HEK293 (cell line): ENCODE measurements around the gene ACP1.
A peak's percentile ranks its signal among the peaks of the same experiment; 100 is the strongest.

Experiments
- CTCF ChIA-PET: fragments of 350-600 bp; formaldehyde crosslinking; extraction: SDS; loops from one replicate; lab custom pipeline; 2021; ENCODE audit warnings: antibody characterized with exemption; lab: Yijun Ruan, JAX
- POLR2A ChIA-PET: fragments of 300-600 bp; formaldehyde crosslinking; extraction: SDS; loops from one replicate; lab custom pipeline; 2020; ENCODE audit warnings: antibody characterized with exemption, inconsistent platforms; lab: Yijun Ruan, JAX
- H3K27ac ChIP-seq: fragments of 200-500 bp; sonication (Bioruptor generic); 2 replicates; pipeline ENCODE4 v1.5.1; 2014; ENCODE audit warnings: low read depth, low read length, control low read depth, inconsistent platforms; ENCODE audit errors: extremely low read depth
- H3K36me3 ChIP-seq, 2 experiments: fragments of 200-500 bp in 1 of 2; sonication (Bioruptor generic) in 1 of 2; 1 replicate in 1 of 2; 2 replicates in 1 of 2; pipeline ENCODE4 v1.5.1; 2014 to 2017; ENCODE audit warnings: inconsistent platforms in 2 of 2, low read length in 2 of 2; ENCODE audit not compliant: control insufficient read depth in 2 of 2, insufficient read depth in 1 of 2
- H3K4me1 ChIP-seq: fragments of 200-500 bp; sonication (Bioruptor generic); 2 replicates; pipeline ENCODE4 v1.5.1; 2014; ENCODE audit warnings: mild to moderate bottlenecking, low read length, inconsistent platforms; ENCODE audit not compliant: control insufficient read depth, insufficient read depth
- H3K4me3 ChIP-seq: 2 replicates; pipeline ENCODE4 v1.5.1; 2011; ENCODE audit warnings: low read depth, mild to moderate bottlenecking, control low read depth, low read length, moderate library complexity
- H3K9me3 ChIP-seq: fragments of 200-500 bp; sonication (Bioruptor generic); 2 replicates; pipeline ENCODE4 v1.5.1; 2014; ENCODE audit warnings: low read depth, low read length, inconsistent platforms; ENCODE audit not compliant: control insufficient read depth, insufficient read depth
- GLI2 ChIP-seq: fragments of 450-650 bp; formaldehyde crosslinking; IDR thresholded peaks from 2 replicates; pipeline ENCODE4; 2017; ENCODE audit warnings: missing biosample characterization, missing genetic modification characterization, low read depth, borderline replicate concordance
- KLF7 ChIP-seq: fragments of 450-650 bp; formaldehyde crosslinking; IDR thresholded peaks from 2 replicates; pipeline ENCODE4 v1.5.1; 2016; ENCODE audit warnings: missing biosample characterization, missing genetic modification characterization, borderline replicate concordance
- OVOL3 ChIP-seq: fragments of 450-650 bp; formaldehyde crosslinking; IDR thresholded peaks from 2 replicates; pipeline ENCODE4 v1.5.1; 2016; ENCODE audit warnings: missing biosample characterization, missing genetic modification characterization
- SCRT2 ChIP-seq: fragments of 450-650 bp; formaldehyde crosslinking; IDR thresholded peaks from 2 replicates; pipeline ENCODE4 v1.5.1; 2016; ENCODE audit warnings: missing biosample characterization, missing genetic modification characterization
- ZBTB21 ChIP-seq: fragments of 450-650 bp; formaldehyde crosslinking; IDR thresholded peaks from 2 replicates; pipeline ENCODE4 v1.5.1; 2017; ENCODE audit warnings: missing biosample characterization, missing genetic modification characterization
- ZBTB7A ChIP-seq: fragments of 450-650 bp; formaldehyde crosslinking; IDR thresholded peaks from 2 replicates; pipeline ENCODE4 v1.5.1; 2016; ENCODE audit warnings: low read depth, missing biosample characterization, missing genetic modification characterization
- ZIC2 ChIP-seq: fragments of 450-650 bp; formaldehyde crosslinking; IDR thresholded peaks from 2 replicates; pipeline ENCODE4 v1.5.1; 2016; ENCODE audit warnings: missing biosample characterization, missing genetic modification characterization
- ZNF146 ChIP-seq: fragments of 450-650 bp; formaldehyde crosslinking; IDR thresholded peaks from 2 replicates; pipeline ENCODE4 v1.5.1; 2016; ENCODE audit warnings: missing biosample characterization, missing genetic modification characterization
- ZNF292 ChIP-seq: fragments of 450-650 bp; formaldehyde crosslinking; IDR thresholded peaks from 2 replicates; pipeline ENCODE4 v1.5.1; 2016; ENCODE audit warnings: low read depth, missing biosample characterization, missing genetic modification characterization, borderline replicate concordance
- ZNF423 ChIP-seq: fragments of 450-650 bp; formaldehyde crosslinking; IDR thresholded peaks from 2 replicates; pipeline ENCODE4 v1.5.1; 2016; ENCODE audit warnings: missing biosample characterization, missing genetic modification characterization
- ZNF529 ChIP-seq: fragments of 450-650 bp; formaldehyde crosslinking; IDR thresholded peaks from 2 replicates; pipeline ENCODE4 v1.5.1; 2017; ENCODE audit warnings: missing genetic modification characterization, missing biosample characterization; ENCODE audit not compliant: insufficient replicate concordance
- ZNF596 ChIP-seq: fragments of 450-650 bp; IDR thresholded peaks from 2 replicates; pipeline ENCODE4 v1.5.0; 2018; ENCODE audit warnings: missing biosample characterization, mild to moderate bottlenecking, missing genetic modification characterization, moderate library complexity
- ZNF600 ChIP-seq: fragments of 450-650 bp; formaldehyde crosslinking; IDR thresholded peaks from 2 replicates; pipeline ENCODE4 v1.5.1; 2016; ENCODE audit warnings: missing biosample characterization, missing genetic modification characterization
- ZNF654 ChIP-seq: fragments of 450-650 bp; formaldehyde crosslinking; IDR thresholded peaks from 2 replicates; pipeline ENCODE4 v1.5.1; 2016; ENCODE audit warnings: low read depth, missing biosample characterization, missing genetic modification characterization
- ZNF658 ChIP-seq: fragments of 450-650 bp; formaldehyde crosslinking; IDR thresholded peaks from 2 replicates; pipeline ENCODE4; 2016; ENCODE audit warnings: missing biosample characterization, missing genetic modification characterization
- ZNF664 ChIP-seq: fragments of 450-650 bp; formaldehyde crosslinking; IDR thresholded peaks from 2 replicates; pipeline ENCODE4 v1.5.1; 2016; ENCODE audit warnings: missing biosample characterization, missing genetic modification characterization
- ZNF776 ChIP-seq: fragments of 450-650 bp; formaldehyde crosslinking; IDR thresholded peaks from 2 replicates; pipeline ENCODE4 v1.5.0; 2017; ENCODE audit warnings: missing biosample characterization, missing genetic modification characterization, borderline replicate concordance
- ZNF843 ChIP-seq: fragments of 450-650 bp; formaldehyde crosslinking; IDR thresholded peaks from 2 replicates; pipeline ENCODE4 v1.5.1; 2016; ENCODE audit warnings: missing biosample characterization, missing genetic modification characterization
- TF ChIP-seq, protein P1 (sequence below): fragments of 450-650 bp; formaldehyde crosslinking; IDR thresholded peaks from 2 replicates; pipeline ENCODE4; 2016; ENCODE audit warnings: missing biosample characterization, missing genetic modification characterization
- TF ChIP-seq, protein P2 (sequence below): fragments of 450-650 bp; formaldehyde crosslinking; IDR thresholded peaks from 2 replicates; pipeline ENCODE4 v1.5.1; 2016; ENCODE audit warnings: missing biosample characterization, missing genetic modification characterization, borderline replicate concordance

Gene ACP1

DNA sequence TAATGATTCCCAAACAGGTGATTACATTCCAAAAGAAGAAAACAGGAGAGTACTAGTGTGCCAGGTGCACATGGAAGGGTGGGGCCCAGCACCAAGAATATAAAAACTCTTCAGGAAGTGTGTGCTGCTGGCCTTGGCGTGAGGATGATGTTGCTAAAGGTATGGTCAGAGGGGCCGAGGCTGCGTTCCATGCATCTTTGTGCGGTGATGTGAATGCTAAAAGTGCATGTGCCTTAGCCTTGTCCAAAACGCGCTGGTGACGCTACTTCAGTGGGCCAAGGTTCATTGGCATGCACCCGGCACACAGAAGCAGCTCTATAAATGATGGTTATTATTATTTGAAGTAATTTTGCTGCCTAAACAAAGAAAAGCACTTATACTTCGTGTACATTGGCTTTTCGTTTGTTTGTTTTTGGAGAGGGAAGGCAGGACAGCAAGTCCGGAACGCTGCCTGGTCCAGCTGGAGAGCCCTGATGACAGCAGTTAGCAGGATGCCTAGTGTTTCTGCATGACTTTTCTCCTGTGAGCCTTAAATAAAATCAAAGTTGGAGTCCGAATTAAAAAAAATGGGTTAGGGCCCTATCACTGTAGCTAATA, 20.2 kb downstream of the ACP1 start:
- TF ChIP-seq ZNF600 (tag by site-specific recombination) = peak; percentile 90
- TF ChIP-seq KLF7 (tag by site-specific recombination) = no peak
- no peak for TF ChIP-seq ZNF843
- TF ChIP-seq ZNF776 = no peak
- no peak for TF ChIP-seq SCRT2
- TF ChIP-seq ZNF658 (tag by site-specific recombination) = no peak
- TF ChIP-seq, protein P1, sequence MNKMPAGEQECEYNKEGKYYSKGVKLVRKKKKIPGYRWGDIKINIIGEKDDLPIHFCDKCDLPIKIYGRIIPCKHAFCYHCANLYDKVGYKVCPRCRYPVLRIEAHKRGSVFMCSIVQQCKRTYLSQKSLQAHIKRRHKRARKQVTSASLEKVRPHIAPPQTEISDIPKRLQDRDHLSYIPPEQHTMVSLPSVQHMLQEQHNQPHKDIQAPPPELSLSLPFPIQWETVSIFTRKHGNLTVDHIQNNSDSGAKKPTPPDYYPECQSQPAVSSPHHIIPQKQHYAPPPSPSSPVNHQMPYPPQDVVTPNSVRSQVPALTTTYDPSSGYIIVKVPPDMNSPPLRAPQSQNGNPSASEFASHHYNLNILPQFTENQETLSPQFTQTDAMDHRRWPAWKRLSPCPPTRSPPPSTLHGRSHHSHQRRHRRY (tag by site-specific recombination) = no peak
- H3K9me3 ChIP-seq = no peaks in the 10 kb centered on the region
- ChIA-PET CTCF (no interaction called here), POLR2A (no interaction called here)
- no peaks in the 10 kb centered on the region for H3K4me1 ChIP-seq
- H3K4me3 ChIP-seq = no peak overlapping the region
- H3K36me3 ChIP-seq = peaks cover 0 to 29% of the 10 kb centered on the region in 2 experiments; a peak in 1 of 3 replicates
- H3K27ac ChIP-seq = no peak overlapping the region

DNA sequence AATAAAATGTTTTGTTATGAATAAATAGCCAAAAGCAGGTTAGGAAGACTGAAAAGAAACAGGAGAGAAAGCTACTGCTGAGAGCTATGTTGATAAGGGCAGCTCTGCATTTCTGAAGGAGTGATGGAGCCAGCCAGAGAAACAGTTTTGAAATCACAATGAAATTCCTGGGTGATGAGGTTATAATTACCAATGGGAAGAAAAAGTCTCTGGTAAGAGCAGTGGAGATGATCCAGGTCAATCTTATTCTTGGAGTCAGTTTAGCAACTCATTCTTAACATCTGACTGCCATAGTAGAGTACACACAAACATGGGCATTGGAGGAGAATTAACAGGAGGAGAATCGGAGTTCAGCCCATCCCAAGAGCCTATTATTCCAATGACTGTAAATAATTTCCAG, 20.8 kb downstream of the ACP1 start:
- H3K4me3 ChIP-seq = no peak overlapping the region
- ChIA-PET CTCF (interaction anchor here (1.3 kb wide), 1 partner anchor 352 kb away, joined by 4 read pairs; no protein-coding TSS in a partner anchor), POLR2A (no interaction called here)
- no peaks in the 10 kb centered on the region for H3K4me1 ChIP-seq
- no peaks in the 10 kb centered on the region for H3K9me3 ChIP-seq
- H3K27ac ChIP-seq = no peak overlapping the region
- TF ChIP-seq ZNF654 (tag by site-specific recombination) (no peak), ZNF596 (tag by site-specific recombination) (no peak), ZNF776 (no peak)
- H3K36me3 ChIP-seq = peaks cover 0 to 24% of the 10 kb centered on the region in 2 experiments; a peak in 1 of 3 replicates

DNA sequence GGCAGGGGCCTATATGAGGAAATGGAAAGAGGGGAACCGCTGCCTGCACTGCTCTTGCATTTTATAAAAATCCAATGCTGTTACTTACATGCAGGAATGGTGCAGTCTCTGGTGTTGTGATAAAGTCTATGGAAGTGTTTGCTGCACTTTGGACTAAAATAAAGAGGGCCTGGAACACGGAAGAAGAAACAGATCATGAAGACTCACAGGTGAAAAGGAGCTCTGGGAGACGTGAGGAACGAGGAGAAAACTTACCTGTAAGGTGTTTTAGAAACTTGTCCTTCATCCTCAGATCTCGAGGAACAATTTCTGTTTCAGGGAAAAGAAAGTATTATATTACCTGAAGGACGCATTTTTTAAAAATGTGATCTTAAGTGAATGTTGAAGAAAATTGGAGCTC, 21.3 kb downstream of the ACP1 start:
- no peak for TF ChIP-seq ZBTB21
- no peak for TF ChIP-seq ZBTB7A (tag by site-specific recombination)
- no peak for TF ChIP-seq ZNF146
- no peak for TF ChIP-seq GLI2 (tag by site-specific recombination)
- TF ChIP-seq ZNF423 (tag by site-specific recombination) = no peak
- H3K9me3 ChIP-seq = no peaks in the 10 kb centered on the region
- peaks cover 0 to 19% of the 10 kb centered on the region in 2 experiments; a peak in 1 of 3 replicates for H3K36me3 ChIP-seq
- ChIA-PET POLR2A (no interaction called here), CTCF (interaction anchor here (0.9 to 1.3 kb wide), 2 partner anchors 9 to 352 kb away, joined by 4 read pairs; no protein-coding TSS in a partner anchor)
- H3K4me1 ChIP-seq = no peaks in the 10 kb centered on the region
- no peak overlapping the region for H3K27ac ChIP-seq
- no peak overlapping the region for H3K4me3 ChIP-seq

DNA sequence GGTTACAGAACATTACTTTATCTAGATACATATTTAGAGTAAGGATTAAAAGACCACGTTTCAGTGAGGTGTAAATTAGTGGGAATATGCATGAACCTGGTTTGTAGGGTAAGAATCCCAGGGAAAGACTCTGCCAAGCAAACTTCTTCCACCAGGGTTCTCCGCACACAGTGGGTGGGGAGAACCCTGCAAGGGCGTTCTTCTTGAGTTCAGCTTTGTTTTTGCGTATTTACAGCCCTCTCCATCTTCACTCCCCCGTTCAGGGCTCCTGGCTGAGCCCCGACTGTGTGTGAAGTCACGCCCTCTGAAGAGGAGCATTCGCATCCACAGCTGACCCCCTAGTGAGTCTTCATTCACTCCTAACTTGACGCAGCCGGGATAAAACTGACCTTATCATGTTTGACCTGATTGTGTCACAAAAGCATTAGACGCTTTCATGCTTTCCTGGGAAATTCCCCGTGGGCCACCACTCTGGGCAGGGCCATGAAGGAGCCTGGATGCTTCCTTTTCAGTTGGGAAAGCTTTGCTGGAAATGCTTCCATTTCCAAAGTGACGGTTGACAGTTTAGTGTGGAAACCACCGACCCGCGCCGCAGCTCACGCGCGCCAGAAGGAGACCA, 22.1 kb downstream of the ACP1 start:
- Histone ChIP-seq H3K27ac (no peak overlapping the region), H3K9me3 (no peaks in the 10 kb centered on the region), H3K4me3 (no peak overlapping the region), H3K4me1 (no peaks in the 10 kb centered on the region), H3K36me3 (peaks cover 0 to 10% of the 10 kb centered on the region in 2 experiments; a peak in 1 of 3 replicates)
- ChIA-PET POLR2A (no interaction called here), CTCF (interaction anchor here (0.9 to 1.3 kb wide), 2 partner anchors 10 to 351 kb away, joined by 4 read pairs; no protein-coding TSS in a partner anchor)
- no peak for TF ChIP-seq OVOL3
- TF ChIP-seq ZNF529 (tag by site-specific recombination) = no peak
- TF ChIP-seq, protein P2, sequence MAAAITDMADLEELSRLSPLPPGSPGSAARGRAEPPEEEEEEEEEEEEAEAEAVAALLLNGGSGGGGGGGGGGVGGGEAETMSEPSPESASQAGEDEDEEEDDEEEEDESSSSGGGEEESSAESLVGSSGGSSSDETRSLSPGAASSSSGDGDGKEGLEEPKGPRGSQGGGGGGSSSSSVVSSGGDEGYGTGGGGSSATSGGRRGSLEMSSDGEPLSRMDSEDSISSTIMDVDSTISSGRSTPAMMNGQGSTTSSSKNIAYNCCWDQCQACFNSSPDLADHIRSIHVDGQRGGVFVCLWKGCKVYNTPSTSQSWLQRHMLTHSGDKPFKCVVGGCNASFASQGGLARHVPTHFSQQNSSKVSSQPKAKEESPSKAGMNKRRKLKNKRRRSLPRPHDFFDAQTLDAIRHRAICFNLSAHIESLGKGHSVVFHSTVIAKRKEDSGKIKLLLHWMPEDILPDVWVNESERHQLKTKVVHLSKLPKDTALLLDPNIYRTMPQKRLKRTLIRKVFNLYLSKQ (tag by site-specific recombination) = no peak
- TF ChIP-seq ZIC2 = 0 out of 2 replicates have a peak, but pooled peaks have one; percentile 10
- TF ChIP-seq ZNF292 (tag by site-specific recombination) = no peak
- no peak for TF ChIP-seq ZNF664 (tag by site-specific recombination)
